GM12878 (cell line): Measurements from ENCODE around the gene ARHGAP30. TPM values are rescaled to one million over a fixed set of nuclear protein-coding genes. Genes with fewer than 3 reads are reported as not detected.
A peak's percentile ranks its signal among the peaks of the same experiment; 100 is the strongest.

Experiments used
- ATF7 ChIP-seq: fragments of 450-650 bp; IDR thresholded peaks from 2 replicates; pipeline ENCODE4 v1.6.1; 2016; ENCODE audit warnings: low read depth, mild to moderate bottlenecking
- DPF2 ChIP-seq: fragments of 450-650 bp; IDR thresholded peaks from 2 replicates; pipeline ENCODE4 v1.6.1; 2017; ENCODE audit warnings: mild to moderate bottlenecking
- EP300 ChIP-seq, 2 experiments: fragments of 150-350 bp in 1 of 2; IDR thresholded peaks; 2 replicates each; pipeline ENCODE4 v1.6.1; 2011 to 2012; ENCODE audit warnings: low read depth in 2 of 2, low read length in 2 of 2, borderline replicate concordance in 1 of 2, improper control_type of control experiment in 1 of 2, inconsistent platforms in 1 of 2; ENCODE audit not compliant: control insufficient read depth in 1 of 2
- HCFC1 ChIP-seq: fragments of 150-350 bp; IDR thresholded peaks from 2 replicates; pipeline ENCODE4 v1.6.1; 2014; ENCODE audit warnings: low read length
- IRF4 ChIP-seq: IDR thresholded peaks from 2 replicates; pipeline ENCODE4 v1.6.1; 2011; ENCODE audit warnings: low read depth, low read length
- IRF5 ChIP-seq: fragments of 450-650 bp; IDR thresholded peaks from 2 replicates; pipeline ENCODE4 v1.6.1; 2017; ENCODE audit warnings: borderline replicate concordance
- MEF2A ChIP-seq: IDR thresholded peaks from 2 replicates; pipeline ENCODE4 v1.6.1; 2011; ENCODE audit warnings: low read depth, mild to moderate bottlenecking, low read length, moderate library complexity; ENCODE audit not compliant: insufficient read depth
- POLR2A ChIP-seq: IDR thresholded peaks from 2 replicates; pipeline ENCODE4 v1.6.1; 2011; ENCODE audit warnings: low read depth, mild to moderate bottlenecking, low read length
- RAD21 ChIP-seq: IDR thresholded peaks from 2 replicates; pipeline ENCODE4 v1.6.1; 2011; ENCODE audit warnings: mild to moderate bottlenecking, low read depth, low read length, moderate library complexity; ENCODE audit not compliant: insufficient read depth
- RBBP5 ChIP-seq: fragments of 200-600 bp; sonication (generic); conservative IDR thresholded peaks from 2 replicates; pipeline ENCODE4 v1.6.1; 2016
- SIN3A ChIP-seq: IDR thresholded peaks from 2 replicates; pipeline ENCODE4 v1.6.1; 2012; ENCODE audit warnings: low read depth, low read length, improper control_type of control experiment
- SUZ12 ChIP-seq: fragments of 200-600 bp; sonication (generic); IDR thresholded peaks from one replicate; pipeline ENCODE4 v1.6.1; 2018; ENCODE audit warnings: antibody characterized with exemption, mild to moderate bottlenecking; ENCODE audit not compliant: unreplicated experiment
- TBL1XR1 ChIP-seq: IDR thresholded peaks from 2 replicates; pipeline ENCODE4 v1.6.1; 2012; ENCODE audit warnings: low read depth, low read length, improper control_type of control experiment
- TCF12 ChIP-seq: IDR thresholded peaks from 2 replicates; pipeline ENCODE4 v1.6.1; 2011; ENCODE audit warnings: low read depth, mild to moderate bottlenecking, low read length
- TCF3 ChIP-seq: IDR thresholded peaks from 2 replicates; pipeline ENCODE4 v1.6.1; 2012; ENCODE audit warnings: low read depth, mild to moderate bottlenecking, low read length, borderline replicate concordance; ENCODE audit not compliant: insufficient read depth
- YY1 ChIP-seq: IDR thresholded peaks from 2 replicates; pipeline ENCODE4 v1.6.1; 2011; ENCODE audit warnings: low read depth, mild to moderate bottlenecking, low read length
- ZBED1 ChIP-seq: IDR thresholded peaks from 2 replicates; pipeline ENCODE4 v1.6.1; 2016; ENCODE audit warnings: borderline replicate concordance
- polyA plus RNA-seq, 11 experiments: library from polyadenylated mRNA; depleted of rRNA in 4 of 11; unstranded in 6 of 11; stranded (reverse) in 5 of 11; fragments of >200 nt; fragmentation: Nextera tagmentation in 4 of 11; fragmentation: Illumina TruSeq in 1 of 11; extraction: Ambion mirVana in 4 of 11; extraction: Trizol in 1 of 11; gene quantifications; 1 replicate in 1 of 11; 2 replicates in 10 of 11; pipeline versions ENCODE4 v1.2.1 to v1.2.3, GENCODE V29; 2011 to 2016; ENCODE audit warnings: inconsistent platforms in 2 of 11, missing spikeins in 2 of 11, low read depth in 1 of 11
- total RNA-seq, 4 experiments: library from RNA; depleted of rRNA in 3 of 4; stranded (reverse); fragments of >200 nt in 3 of 4; fragmentation: Illumina TruSeq in 1 of 4; extraction: Trizol in 1 of 4; gene quantifications; 2 replicates each; pipeline versions ENCODE4 v1.2.1 to v1.2.3, GENCODE V29; 2013 to 2021
- TF ChIP-seq, protein P1 (sequence below): fragments of 450-650 bp; conservative IDR thresholded peaks from 2 replicates; pipeline ENCODE4 v1.6.1; 2017; ENCODE audit warnings: mild to moderate bottlenecking, moderate library complexity
- TF ChIP-seq, protein P2 (sequence below): IDR thresholded peaks from 2 replicates; pipeline ENCODE4 v1.6.1; 2011; ENCODE audit warnings: low read depth, low read length, improper control_type of control experiment, borderline replicate concordance
- TF ChIP-seq, protein P3 (sequence below): fragments of 450-650 bp; IDR thresholded peaks from 2 replicates; pipeline ENCODE4 v1.6.1; 2017; ENCODE audit warnings: antibody characterized with exemption, mild to moderate bottlenecking, moderate library complexity

The ARHGAP30 gene
- total and polyA plus RNA-seq, 10 of the 15 experiments (the other 5 are each of a cell fraction or from before 2014, with no cell fraction given): 12.9 to 143 (median 76.3) TPM

DNA sequence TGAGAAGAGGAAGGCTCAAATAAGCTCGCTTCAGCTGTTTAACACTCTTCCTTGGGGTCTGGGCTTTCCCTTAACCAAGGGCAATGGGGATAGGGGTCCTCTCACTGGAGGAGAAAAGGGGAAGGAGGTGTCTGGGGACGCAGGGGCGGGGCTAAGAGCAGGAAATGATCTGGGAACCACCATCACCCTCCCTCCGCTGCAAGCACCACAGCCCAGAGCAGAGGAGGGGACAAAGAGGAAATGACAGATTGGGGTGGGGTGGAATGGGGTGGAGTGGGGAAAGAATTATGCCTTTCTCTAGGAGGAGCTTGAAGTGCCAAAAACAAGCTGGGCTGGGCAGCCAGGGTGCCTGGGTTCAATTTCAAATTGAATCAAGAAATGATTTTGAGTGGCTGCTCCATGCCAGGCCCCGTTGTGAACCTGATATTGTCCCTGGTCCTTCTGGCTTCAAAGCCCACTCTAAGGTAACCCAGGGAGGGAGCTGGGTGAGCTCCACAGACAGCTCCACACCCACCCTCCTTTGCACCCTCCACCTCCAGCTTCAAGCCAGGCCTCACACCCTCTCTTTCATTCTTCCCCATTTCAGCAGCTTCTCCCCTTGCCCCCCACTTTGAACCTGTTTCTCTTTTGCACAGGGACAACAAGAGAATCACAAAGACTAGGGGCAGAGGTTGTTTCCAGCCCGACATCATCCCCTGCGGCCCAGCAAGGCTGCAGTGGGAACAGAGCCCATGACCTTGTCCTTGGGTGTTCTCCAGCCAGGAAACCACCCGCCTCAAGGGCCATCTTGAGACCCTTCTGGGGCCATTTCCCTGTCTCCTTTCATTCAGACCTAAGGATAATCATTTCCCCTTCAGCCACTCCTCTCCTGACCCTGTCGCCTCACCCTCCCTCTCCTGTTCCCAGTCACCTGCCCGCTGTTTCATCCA lies 1.1 kb downstream of the ARHGAP30 start (continued):
- TF ChIP-seq SIN3A: no peak
- TF ChIP-seq TCF3: no peak
- TF ChIP-seq RAD21: no peak
- TF ChIP-seq IRF4: no peak
- no peak for TF ChIP-seq SUZ12
- TF ChIP-seq ATF7: peak; percentile 46
- no peak; a peak in 1 of 4 replicates for TF ChIP-seq EP300 (IDR thresholded peaks at IDR 0.05; ENCODE audit: borderline replicate concordance in 1 of 2, control insufficient read depth in 1 of 2, low read depth in 2 of 2, low read length in 2 of 2)
- TF ChIP-seq HCFC1: no peak
- TF ChIP-seq TCF12: no peak
- TF ChIP-seq MEF2A: no peak
- TF ChIP-seq, protein P1, sequence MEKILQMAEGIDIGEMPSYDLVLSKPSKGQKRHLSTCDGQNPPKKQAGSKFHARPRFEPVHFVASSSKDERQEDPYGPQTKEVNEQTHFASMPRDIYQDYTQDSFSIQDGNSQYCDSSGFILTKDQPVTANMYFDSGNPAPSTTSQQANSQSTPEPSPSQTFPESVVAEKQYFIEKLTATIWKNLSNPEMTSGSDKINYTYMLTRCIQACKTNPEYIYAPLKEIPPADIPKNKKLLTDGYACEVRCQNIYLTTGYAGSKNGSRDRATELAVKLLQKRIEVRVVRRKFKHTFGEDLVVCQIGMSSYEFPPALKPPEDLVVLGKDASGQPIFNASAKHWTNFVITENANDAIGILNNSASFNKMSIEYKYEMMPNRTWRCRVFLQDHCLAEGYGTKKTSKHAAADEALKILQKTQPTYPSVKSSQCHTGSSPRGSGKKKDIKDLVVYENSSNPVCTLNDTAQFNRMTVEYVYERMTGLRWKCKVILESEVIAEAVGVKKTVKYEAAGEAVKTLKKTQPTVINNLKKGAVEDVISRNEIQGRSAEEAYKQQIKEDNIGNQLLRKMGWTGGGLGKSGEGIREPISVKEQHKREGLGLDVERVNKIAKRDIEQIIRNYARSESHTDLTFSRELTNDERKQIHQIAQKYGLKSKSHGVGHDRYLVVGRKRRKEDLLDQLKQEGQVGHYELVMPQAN: no peak
- TF ChIP-seq DPF2: peak; percentile 11; the same call in 1 of the 2 replicates
- TF ChIP-seq, protein P2, sequence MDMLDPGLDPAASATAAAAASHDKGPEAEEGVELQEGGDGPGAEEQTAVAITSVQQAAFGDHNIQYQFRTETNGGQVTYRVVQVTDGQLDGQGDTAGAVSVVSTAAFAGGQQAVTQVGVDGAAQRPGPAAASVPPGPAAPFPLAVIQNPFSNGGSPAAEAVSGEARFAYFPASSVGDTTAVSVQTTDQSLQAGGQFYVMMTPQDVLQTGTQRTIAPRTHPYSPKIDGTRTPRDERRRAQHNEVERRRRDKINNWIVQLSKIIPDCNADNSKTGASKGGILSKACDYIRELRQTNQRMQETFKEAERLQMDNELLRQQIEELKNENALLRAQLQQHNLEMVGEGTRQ: no peak
- TF ChIP-seq, protein P3, sequence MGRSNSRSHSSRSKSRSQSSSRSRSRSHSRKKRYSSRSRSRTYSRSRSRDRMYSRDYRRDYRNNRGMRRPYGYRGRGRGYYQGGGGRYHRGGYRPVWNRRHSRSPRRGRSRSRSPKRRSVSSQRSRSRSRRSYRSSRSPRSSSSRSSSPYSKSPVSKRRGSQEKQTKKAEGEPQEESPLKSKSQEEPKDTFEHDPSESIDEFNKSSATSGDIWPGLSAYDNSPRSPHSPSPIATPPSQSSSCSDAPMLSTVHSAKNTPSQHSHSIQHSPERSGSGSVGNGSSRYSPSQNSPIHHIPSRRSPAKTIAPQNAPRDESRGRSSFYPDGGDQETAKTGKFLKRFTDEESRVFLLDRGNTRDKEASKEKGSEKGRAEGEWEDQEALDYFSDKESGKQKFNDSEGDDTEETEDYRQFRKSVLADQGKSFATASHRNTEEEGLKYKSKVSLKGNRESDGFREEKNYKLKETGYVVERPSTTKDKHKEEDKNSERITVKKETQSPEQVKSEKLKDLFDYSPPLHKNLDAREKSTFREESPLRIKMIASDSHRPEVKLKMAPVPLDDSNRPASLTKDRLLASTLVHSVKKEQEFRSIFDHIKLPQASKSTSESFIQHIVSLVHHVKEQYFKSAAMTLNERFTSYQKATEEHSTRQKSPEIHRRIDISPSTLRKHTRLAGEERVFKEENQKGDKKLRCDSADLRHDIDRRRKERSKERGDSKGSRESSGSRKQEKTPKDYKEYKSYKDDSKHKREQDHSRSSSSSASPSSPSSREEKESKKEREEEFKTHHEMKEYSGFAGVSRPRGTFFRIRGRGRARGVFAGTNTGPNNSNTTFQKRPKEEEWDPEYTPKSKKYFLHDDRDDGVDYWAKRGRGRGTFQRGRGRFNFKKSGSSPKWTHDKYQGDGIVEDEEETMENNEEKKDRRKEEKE: no peak
- no peak for TF ChIP-seq IRF5
- TF ChIP-seq ZBED1: peak; percentile 44; the same call in 1 of the 2 replicates
- peak; percentile 57; the same call in 1 of the 2 replicates for TF ChIP-seq POLR2A
- TF ChIP-seq YY1: peak; percentile 59
- TF ChIP-seq RBBP5: no peak
- no peak for TF ChIP-seq TBL1XR1
